Rectal smooth muscle tissue (tissue), 1 donor: ENCODE measurements around the gene COP1.
"Not testable (repeated sequence)": the region's sequence is repeated elsewhere in the genome, so short reads cannot be mapped to it uniquely, and the experiment has no call there.

Source experiments
- H3K27ac ChIP-seq: one replicate; pipeline ENCODE4 v1.7.0; 2013; ENCODE audit warnings: low read depth, low read length, inconsistent platforms
- H3K27me3 ChIP-seq: one replicate; pipeline ENCODE4 v1.7.0; 2013; ENCODE audit warnings: low read length; ENCODE audit not compliant: control insufficient read depth, insufficient read depth
- H3K36me3 ChIP-seq: one replicate; pipeline ENCODE4 v1.7.0; 2013; ENCODE audit warnings: low read length; ENCODE audit not compliant: control insufficient read depth, insufficient read depth
- H3K4me1 ChIP-seq: one replicate; pipeline ENCODE4 v1.7.0; 2013; ENCODE audit warnings: low read length; ENCODE audit not compliant: control insufficient read depth, insufficient read depth
- H3K4me3 ChIP-seq: one replicate; pipeline ENCODE4 v1.7.0; 2013; ENCODE audit warnings: low read length
- H3K9ac ChIP-seq: one replicate; pipeline ENCODE4 v1.7.0; 2013; ENCODE audit warnings: low read length

The COP1 gene

GRCh38 chr1:176007756-176008389 lies 199.2 kb downstream of the COP1 start:
- not testable (repeated sequence) for H3K27me3 ChIP-seq, H3K4me3 ChIP-seq, H3K36me3 ChIP-seq

GRCh38 chr1:175994660-175995059 lies 212.4 kb downstream of the COP1 start:
- H3K27ac ChIP-seq, H3K9ac ChIP-seq, H3K4me3 ChIP-seq, H3K4me1 ChIP-seq, H3K27me3 ChIP-seq, H3K36me3 ChIP-seq: not testable (repeated sequence)

More at GRCh38 chr1:176007756-176008389, 199.2 kb downstream of the COP1 start:
- H3K9ac ChIP-seq, H3K27ac ChIP-seq, H3K4me1 ChIP-seq: not testable (repeated sequence)

GRCh38 chr1:175992825-175993224 lies 214.3 kb downstream of the COP1 start:
- H3K4me1 ChIP-seq, H3K36me3 ChIP-seq, H3K9ac ChIP-seq, H3K27me3 ChIP-seq, H3K27ac ChIP-seq, H3K4me3 ChIP-seq: not testable (repeated sequence)

GRCh38 chr1:175992202-175992601 lies 214.9 kb downstream of the COP1 start:
- not testable (repeated sequence) for H3K4me1 ChIP-seq, H3K9ac ChIP-seq, H3K4me3 ChIP-seq, H3K27me3 ChIP-seq, H3K36me3 ChIP-seq, H3K27ac ChIP-seq

GRCh38 chr1:175984813-175985212 lies 222.3 kb downstream of the COP1 start:
- no peak overlapping the region for H3K27ac ChIP-seq
- H3K27me3 ChIP-seq, result no peaks in the 10 kb centered on the region
- H3K36me3 ChIP-seq, result peaks cover 12% of the 10 kb centered on the region
- H3K9ac ChIP-seq, result no peak overlapping the region
- no peaks in the 10 kb centered on the region for H3K4me1 ChIP-seq
- no peak overlapping the region for H3K4me3 ChIP-seq

- H3K4me3 ChIP-seq, result no peak overlapping the region
- H3K27me3 ChIP-seq, result no peaks in the 10 kb centered on the region
- peaks cover 12% of the 10 kb centered on the region for H3K36me3 ChIP-seq
- no peaks in the 10 kb centered on the region for H3K4me1 ChIP-seq
- H3K9ac ChIP-seq, result no peak overlapping the region
- H3K27ac ChIP-seq, result no peak overlapping the region
These were observed 222.9 kb downstream of the COP1 start for GRCh38 chr1:175984057-175984812.

GRCh38 chr1:175983363-175983762 lies 223.7 kb downstream of the COP1 start:
- not testable (repeated sequence) for H3K4me1 ChIP-seq, H3K27me3 ChIP-seq, H3K27ac ChIP-seq, H3K9ac ChIP-seq, H3K4me3 ChIP-seq
- peaks cover 11% of the 10 kb centered on the region for H3K36me3 ChIP-seq

GRCh38 chr1:175981128-175981527 lies 226.0 kb downstream of the COP1 start:
- Histone ChIP-seq H3K9ac (no peak overlapping the region), H3K4me3 (no peak overlapping the region), H3K36me3 (peaks cover 8% of the 10 kb centered on the region), H3K4me1 (peaks cover 2% of the 10 kb centered on the region), H3K27ac (no peak overlapping the region), H3K27me3 (no peaks in the 10 kb centered on the region)

GRCh38 chr1:175978926-175979325 lies 228.2 kb downstream of the COP1 start:
- Histone ChIP-seq H3K27me3 (no peaks in the 10 kb centered on the region), H3K27ac (no peak overlapping the region), H3K4me3 (no peak overlapping the region), H3K9ac (no peak overlapping the region), H3K4me1 (peaks cover 2% of the 10 kb centered on the region), H3K36me3 (peaks cover 6% of the 10 kb centered on the region)

- Histone ChIP-seq H3K4me3 (no peak overlapping the region), H3K27ac (no peak overlapping the region)
These were observed 228.6 kb downstream of the COP1 start for GRCh38 chr1:175978476-175978875.

GRCh38 chr1:175976865-175977642 lies 230.0 kb downstream of the COP1 start:
- peaks cover 4% of the 10 kb centered on the region for H3K36me3 ChIP-seq
- H3K9ac ChIP-seq, result no peak overlapping the region
- no peaks in the 10 kb centered on the region for H3K27me3 ChIP-seq
- no peak overlapping the region for H3K4me3 ChIP-seq
- no peak overlapping the region for H3K27ac ChIP-seq
- peaks cover 2% of the 10 kb centered on the region for H3K4me1 ChIP-seq

More at GRCh38 chr1:175978476-175978875, 228.6 kb downstream of the COP1 start:
- H3K36me3 ChIP-seq, result peaks cover 6% of the 10 kb centered on the region
- peaks cover 2% of the 10 kb centered on the region for H3K4me1 ChIP-seq
- H3K27me3 ChIP-seq, result no peaks in the 10 kb centered on the region
- no peak overlapping the region for H3K9ac ChIP-seq

GRCh38 chr1:175969231-175969630 lies 237.9 kb downstream of the COP1 start:
- Histone ChIP-seq H3K27ac (no peak overlapping the region), H3K27me3 (no peaks in the 10 kb centered on the region), H3K9ac (no peak overlapping the region), H3K36me3 (no peaks in the 10 kb centered on the region), H3K4me1 (no peaks in the 10 kb centered on the region), H3K4me3 (no peak overlapping the region)
